Thyroid gland (tissue), 4 donors: Measurements from ENCODE around the gene RBP4. TPM values are rescaled to one million over a fixed set of nuclear protein-coding genes. Genes with fewer than 3 reads are reported as not detected.
"Not testable (repeated sequence)": the region's sequence is repeated elsewhere in the genome, so short reads cannot be mapped to it uniquely, and the experiment has no call there.

Experiments used
- DNase-seq, 2 donors: peaks; one replicate each; pipeline ENCODE4 v3.0.0-alpha.2; 2019
- H3K27ac ChIP-seq, 3 donors: fragments of 200-600 bp; sonication (generic); 1 replicate in 2 of 3; 2 replicates in 1 of 3; pipeline ENCODE4 v1.5.1; 2016 to 2019; ENCODE audit warnings: mild to moderate bottlenecking in 1 of 3, moderate library complexity in 1 of 3
- H3K27me3 ChIP-seq: fragments of 200-600 bp; sonication (generic); one replicate; pipeline ENCODE4 v1.5.1; 2019
- H3K36me3 ChIP-seq, 2 donors: fragments of 200-600 bp; sonication (generic); one replicate each; pipeline ENCODE4 v1.5.1; 2016 to 2019
- H3K4me1 ChIP-seq, 2 donors: fragments of 200-600 bp; sonication (generic); one replicate each; pipeline ENCODE4 v1.5.1; 2017 to 2019
- H3K4me3 ChIP-seq, 3 donors: fragments of 200-600 bp; sonication (generic); replicated peaks in 1 of 3; 1 replicate in 2 of 3; 2 replicates in 1 of 3; pipeline ENCODE4 v1.5.1; 2016; ENCODE audit warnings: mild to moderate bottlenecking in 1 of 3
- H3K9me3 ChIP-seq: fragments of 200-600 bp; sonication (generic); one replicate; pipeline ENCODE4 v1.5.1; 2017
- CTCF ChIP-seq, 6 experiments: fragments of 200-600 bp in 3 of 6; fragments of 450-650 bp in 3 of 6; sonication (generic) in 3 of 6; IDR thresholded peaks; one replicate each; pipeline ENCODE4 v1.5.1; 2016 to 2019; ENCODE audit warnings: antibody characterized with exemption in 6 of 6, mild to moderate bottlenecking in 2 of 6, inconsistent platforms in 1 of 6, moderate library complexity in 1 of 6
- POLR2A ChIP-seq, 2 donors: fragments of 450-650 bp; IDR thresholded peaks; one replicate each; pipeline ENCODE4 v1.6.1; 2017; ENCODE audit warnings: antibody characterized with exemption in 2 of 2, mild to moderate bottlenecking in 2 of 2, moderate library complexity in 1 of 2
- WGBS, 2 donors: methylation state at CpG; one replicate each; pipeline ENCODE4 v1.1.5; 2017; 5-methylcytosine and 5-hydroxymethylcytosine counted together
- intact Hi-C: fragments of 100-400 bp; cut with DNase I; formaldehyde crosslinking; loops from one replicate; pipeline ENCODE4 v1.15.1; 2023
- total RNA-seq, 4 donors: library from RNA; depleted of rRNA; stranded (reverse); fragments of >200 nt; gene quantifications; one replicate each; pipeline ENCODE4 v1.2.3, GENCODE V29; 2016

RBP4 gene
- total RNA-seq, 4 donors from 2014 or later, result 1.9 to 5.5 (median 5.3) TPM

DNA sequence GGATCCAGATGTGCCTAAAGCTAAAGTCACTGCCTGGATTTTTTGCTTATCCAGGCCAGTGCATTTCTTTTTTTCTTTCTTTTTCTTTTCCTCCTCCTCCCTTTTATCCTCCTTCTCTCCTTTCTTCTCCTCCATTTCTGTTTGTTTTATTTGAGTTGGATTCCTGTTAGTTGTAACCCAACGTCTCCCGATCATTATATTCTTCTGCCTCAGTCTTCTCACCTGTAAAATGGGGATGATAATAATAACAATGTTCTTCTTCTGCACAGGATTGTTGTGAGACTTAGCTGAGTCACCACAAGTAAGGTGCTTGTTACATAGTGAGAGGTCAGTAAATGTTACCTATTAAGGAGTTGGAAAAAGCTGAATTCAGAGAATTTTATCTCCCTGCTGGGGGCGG, 48.3 kb downstream of the RBP4 start:
- no peak overlapping the region for H3K27ac ChIP-seq
- TF ChIP-seq POLR2A (IDR thresholded peaks at IDR 0.05), result no peak
- TF ChIP-seq CTCF (IDR thresholded peaks at IDR 0.05), result no peak
- H3K27me3 ChIP-seq, result no peaks in the 10 kb centered on the region
- 93 to 98% methylated on average over 3 of the region's 3 CpGs for WGBS, 2 donors
- DNase-seq, result no peak
- intact Hi-C loops, result no loop called here
- H3K9me3 ChIP-seq, result no peaks in the 10 kb centered on the region
- no peaks in the 10 kb centered on the region for H3K36me3 ChIP-seq
- H3K4me3 ChIP-seq, result no peak overlapping the region
- H3K4me1 ChIP-seq, result no peaks in the 10 kb centered on the region

GRCh38 chr10:93550606-93551005, 50.4 kb downstream of the RBP4 start:
- DNase-seq, result no peak
- TF ChIP-seq POLR2A (IDR thresholded peaks at IDR 0.05) (no peak), CTCF (IDR thresholded peaks at IDR 0.05) (no peak)
- no peak overlapping the region for H3K4me3 ChIP-seq

GRCh38 chr10:93548376-93549071, 52.5 kb downstream of the RBP4 start:
- no peak overlapping the region for H3K27ac ChIP-seq
- 81 to 90% methylated on average over 5 of the region's 5 CpGs for WGBS, 2 donors
- no peaks in the 10 kb centered on the region for H3K36me3 ChIP-seq
- TF ChIP-seq POLR2A (IDR thresholded peaks at IDR 0.05) (no peak), CTCF (IDR thresholded peaks at IDR 0.05) (no peak)
- intact Hi-C loops, result no loop called here
- H3K4me3 ChIP-seq, result no peak overlapping the region
- H3K27me3 ChIP-seq, result no peaks in the 10 kb centered on the region
- no peaks in the 10 kb centered on the region for H3K9me3 ChIP-seq
- no peaks in the 10 kb centered on the region for H3K4me1 ChIP-seq
- DNase-seq, result no peak

More at GRCh38 chr10:93550606-93551005, 50.4 kb downstream of the RBP4 start:
- 79 to 87% methylated on average over 4 of the region's 4 CpGs for WGBS, 2 donors
- Histone ChIP-seq H3K27me3 (no peaks in the 10 kb centered on the region), H3K36me3 (no peaks in the 10 kb centered on the region), H3K27ac (no peak overlapping the region), H3K4me1 (no peaks in the 10 kb centered on the region), H3K9me3 (no peaks in the 10 kb centered on the region)
- intact Hi-C loops, result no loop called here

DNA sequence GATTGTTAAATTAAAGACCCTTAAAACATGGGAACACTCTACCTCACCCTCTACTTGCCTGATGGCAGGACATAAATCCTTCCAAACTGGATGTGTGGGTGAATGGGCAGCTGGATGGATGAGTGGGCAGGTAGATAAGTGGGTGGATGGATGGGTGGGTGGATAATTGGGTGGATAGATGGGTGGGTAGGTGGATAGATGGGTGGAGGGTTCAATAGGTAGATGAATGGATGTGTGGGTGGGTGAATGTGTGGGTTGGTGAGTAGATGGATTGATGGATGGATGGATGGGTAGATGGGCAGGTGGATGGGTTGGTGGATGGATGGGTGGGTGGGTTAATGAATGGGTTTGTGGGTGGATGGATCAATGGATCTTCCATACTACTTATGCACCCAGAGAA, 53.5 kb downstream of the RBP4 start:
- Histone ChIP-seq H3K4me3 (no peak overlapping the region), H3K27ac (no peak overlapping the region), H3K9me3 (no peaks in the 10 kb centered on the region), H3K27me3 (no peaks in the 10 kb centered on the region), H3K4me1 (peaks cover 0 to 1% of the 10 kb centered on the region in 2 donors), H3K36me3 (no peaks in the 10 kb centered on the region)
- DNase-seq, result no peak
- intact Hi-C loops, result no loop called here
- TF ChIP-seq POLR2A (IDR thresholded peaks at IDR 0.05), result no peak
- TF ChIP-seq CTCF (IDR thresholded peaks at IDR 0.05), result no peak

DNA sequence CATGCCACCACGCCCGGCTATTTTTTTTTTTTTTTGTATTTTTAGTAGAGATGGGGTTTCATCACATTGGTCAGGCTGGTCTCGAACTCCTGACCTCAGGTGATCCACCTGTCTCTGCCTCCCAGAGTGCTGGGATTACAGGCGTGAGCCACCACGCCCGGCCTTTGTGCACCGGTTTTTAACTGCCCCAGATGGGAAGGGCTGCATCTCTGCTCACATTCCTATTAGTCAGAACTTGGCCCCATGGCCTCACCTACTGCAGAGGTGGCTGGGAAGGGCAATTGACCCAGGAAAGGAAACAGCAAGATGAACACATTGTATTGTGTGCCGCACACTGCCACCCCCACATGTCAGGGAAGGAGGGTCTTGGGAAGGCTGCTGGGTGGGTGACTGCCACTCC, 54.0 kb downstream of the RBP4 start:
- intact Hi-C loops, H3K27me3 ChIP-seq, H3K27ac ChIP-seq, H3K9me3 ChIP-seq, H3K36me3 ChIP-seq, DNase-seq, H3K4me1 ChIP-seq, H3K4me3 ChIP-seq: not testable (repeated sequence)
- 89 to 90% methylated on average over 8 of the region's 8 CpGs for WGBS, 2 donors
